EL (cell line): Measurements from ENCODE around the gene C1QTNF7.

Source experiments
- DNase-seq: peaks from one replicate; pipeline ENCODE4 v3.0.0-alpha.2; 2016

Gene C1QTNF7, protein sequence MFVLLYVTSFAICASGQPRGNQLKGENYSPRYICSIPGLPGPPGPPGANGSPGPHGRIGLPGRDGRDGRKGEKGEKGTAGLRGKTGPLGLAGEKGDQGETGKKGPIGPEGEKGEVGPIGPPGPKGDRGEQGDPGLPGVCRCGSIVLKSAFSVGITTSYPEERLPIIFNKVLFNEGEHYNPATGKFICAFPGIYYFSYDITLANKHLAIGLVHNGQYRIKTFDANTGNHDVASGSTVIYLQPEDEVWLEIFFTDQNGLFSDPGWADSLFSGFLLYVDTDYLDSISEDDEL

DNA sequence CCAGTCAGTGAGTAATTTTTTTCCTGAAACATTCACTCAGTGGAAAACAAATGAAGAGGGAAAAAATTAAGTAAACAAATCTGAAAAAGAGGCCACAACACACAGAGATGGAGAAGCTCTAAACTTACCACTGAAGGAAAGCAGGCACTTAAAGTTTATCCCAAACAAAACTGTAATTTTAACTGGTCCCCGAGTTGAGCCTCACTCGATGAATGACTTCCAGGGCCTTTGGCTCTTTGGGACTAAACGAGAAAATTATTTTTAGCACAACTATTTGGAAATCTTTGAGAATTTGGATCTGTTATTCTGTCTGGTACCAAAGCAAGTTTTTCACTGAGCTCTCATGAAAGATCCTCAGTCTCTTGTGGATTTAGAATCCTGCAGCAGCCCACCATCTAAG is at the start of gene C1QTNF7:
Gene C1QTNF7, plus strand, starts transcription at position 333 of the 400 bp plus-strand sequence. CDS start 7,711 bp downstream, outside the sequence.
- DNase-seq: no peak

DNA sequence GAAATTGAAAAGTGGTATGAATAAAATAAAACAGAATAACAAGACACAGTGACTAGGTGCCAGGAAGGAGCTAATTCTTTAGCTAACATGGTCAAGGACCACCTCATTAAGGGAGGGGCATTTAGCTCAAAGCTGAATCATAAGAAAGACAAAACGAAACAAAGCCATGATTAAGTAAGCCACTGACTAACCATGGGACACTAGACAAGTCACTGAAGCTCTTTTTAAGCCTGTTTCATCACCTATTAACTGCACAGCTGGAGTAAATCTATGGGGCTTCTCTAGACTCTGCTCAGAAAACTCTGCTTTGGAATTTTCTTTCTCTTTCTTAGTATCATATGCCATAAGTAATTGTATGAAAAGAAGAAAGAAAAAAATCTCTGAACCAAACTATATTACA is 49.8 kb upstream of the C1QTNF7 start:
- DNase-seq: no peak

DNA sequence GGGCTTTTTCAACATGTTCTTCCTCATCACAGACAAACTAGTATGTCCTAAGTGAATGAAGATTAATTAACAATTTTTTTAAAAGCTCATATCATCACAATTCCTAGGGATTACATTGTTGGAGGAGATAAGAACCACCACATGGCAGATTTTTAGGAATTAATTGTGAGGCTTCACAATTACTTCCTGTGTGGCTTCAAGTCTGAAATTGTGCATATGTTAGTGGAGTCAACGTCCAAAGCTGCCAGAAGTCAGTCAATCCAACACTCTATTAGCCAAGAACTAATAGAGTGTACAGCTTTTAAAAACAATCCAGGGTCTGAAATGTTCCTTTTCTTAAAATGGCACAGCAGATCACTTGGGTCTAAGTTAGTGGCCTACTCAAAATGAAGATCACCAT is 49.3 kb upstream of the C1QTNF7 start:
- DNase-seq: no peak

DNA sequence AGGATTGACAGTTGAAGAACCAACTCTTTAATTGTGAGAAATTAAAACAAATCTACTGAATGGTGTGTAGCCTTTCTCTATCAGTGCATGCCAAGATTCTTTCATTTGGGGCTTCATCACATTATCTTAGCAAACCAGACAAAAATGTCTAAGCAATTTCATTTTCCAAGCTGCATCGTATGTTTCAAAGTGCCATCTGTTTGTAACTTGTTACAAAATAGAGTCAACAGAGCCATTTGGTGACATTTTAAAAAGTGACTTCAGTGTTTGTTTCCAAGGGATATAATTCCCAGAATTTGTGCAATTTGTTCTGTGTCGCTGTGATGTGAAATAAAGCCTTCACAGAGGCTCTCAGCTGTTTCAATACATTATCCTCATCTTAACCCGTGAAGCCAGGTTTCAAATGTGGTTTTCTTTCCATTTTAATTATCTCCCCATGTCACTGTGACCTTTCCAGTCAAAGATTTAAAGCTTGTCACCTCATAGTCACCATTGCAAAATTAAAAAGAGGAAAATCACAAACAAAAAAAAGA is 46.0 kb upstream of the C1QTNF7 start:
- no peak for DNase-seq

DNA sequence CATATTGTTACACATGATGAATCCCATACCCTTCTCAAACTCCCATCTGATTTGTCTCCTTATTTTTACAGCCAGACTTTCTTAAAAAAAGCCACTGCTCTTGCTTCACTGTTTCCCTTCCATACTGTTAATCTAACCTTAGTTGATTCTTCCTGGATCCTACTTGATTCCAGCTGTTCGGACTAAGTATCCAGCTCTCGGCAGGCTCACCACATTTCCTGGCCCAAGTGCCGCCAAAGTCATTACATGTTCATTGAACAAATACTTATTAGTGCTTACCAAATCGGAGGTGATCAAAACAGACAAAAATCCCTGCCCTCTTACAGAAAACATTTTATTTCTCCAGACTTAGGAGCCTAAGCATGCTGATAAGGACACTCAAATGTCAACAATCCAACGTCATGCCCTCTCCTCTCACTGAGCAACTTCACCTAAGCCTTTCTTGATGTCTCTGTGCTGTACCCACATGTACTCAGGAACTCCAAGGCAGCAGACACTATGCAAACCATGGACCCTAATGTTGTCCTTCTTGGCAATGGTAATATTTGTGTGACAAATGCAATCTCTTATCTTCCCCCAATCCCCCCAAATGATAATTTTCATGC is 45.1 kb upstream of the C1QTNF7 start:
- no peak for DNase-seq

DNA sequence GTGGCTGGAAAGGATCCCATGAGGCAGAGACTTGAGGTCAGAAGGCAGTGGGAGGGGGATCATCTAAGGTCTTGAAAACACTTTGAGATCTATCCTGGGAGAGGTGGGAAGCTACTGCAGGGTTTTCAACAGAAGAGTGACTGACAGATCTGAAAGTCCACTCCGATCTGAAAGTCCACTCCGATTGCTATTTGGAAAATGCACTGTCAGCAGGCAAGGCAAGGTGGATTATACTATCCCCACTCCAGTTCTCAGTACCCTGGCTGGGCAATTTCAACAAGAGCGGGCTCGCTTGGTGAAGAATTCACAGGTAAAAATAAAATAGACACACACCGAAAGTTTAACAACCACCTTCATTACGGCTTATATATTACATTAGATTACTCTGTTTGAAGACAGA is 42.3 kb upstream of the C1QTNF7 start:
- DNase-seq: no peak

DNA sequence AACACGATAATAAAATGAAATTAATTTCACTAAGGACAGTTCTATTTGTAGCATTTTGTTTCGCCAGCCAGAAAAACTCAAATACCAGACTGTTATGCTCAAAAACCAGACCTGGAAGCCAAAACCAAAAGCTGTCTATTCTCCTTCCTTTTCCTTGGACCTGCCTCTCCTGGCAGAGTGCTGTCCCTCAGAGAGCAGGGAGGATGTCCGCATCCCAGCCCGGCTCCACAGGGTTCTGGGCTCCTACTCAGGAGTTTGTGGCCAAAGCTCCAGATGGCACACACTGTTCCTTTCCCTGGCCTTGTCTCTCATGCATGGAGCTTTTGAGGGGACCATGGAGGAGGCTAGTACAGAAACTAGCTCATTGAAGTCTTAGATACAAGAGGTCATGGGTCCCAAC is 41.9 kb upstream of the C1QTNF7 start:
- DNase-seq: no peak

DNA sequence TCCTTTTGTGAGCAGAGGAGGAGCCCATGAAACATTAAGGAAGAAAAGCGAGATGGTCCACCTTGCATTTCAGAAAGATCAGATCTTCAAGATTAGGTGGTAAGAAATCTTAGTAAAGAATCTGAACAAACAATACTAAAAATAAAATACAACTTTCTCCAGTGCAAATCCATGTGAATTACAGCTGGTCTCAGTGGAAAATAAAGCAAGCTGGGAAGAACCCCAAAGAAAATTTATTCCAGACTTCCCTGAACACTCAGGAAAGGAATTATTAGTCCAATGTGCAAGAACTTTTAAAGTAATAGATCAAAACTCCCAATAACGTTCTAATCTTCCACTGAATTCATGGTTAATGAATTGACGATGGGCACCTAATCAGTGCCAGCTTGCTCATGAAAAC is 37.3 kb upstream of the C1QTNF7 start:
- DNase-seq: no peak

DNA sequence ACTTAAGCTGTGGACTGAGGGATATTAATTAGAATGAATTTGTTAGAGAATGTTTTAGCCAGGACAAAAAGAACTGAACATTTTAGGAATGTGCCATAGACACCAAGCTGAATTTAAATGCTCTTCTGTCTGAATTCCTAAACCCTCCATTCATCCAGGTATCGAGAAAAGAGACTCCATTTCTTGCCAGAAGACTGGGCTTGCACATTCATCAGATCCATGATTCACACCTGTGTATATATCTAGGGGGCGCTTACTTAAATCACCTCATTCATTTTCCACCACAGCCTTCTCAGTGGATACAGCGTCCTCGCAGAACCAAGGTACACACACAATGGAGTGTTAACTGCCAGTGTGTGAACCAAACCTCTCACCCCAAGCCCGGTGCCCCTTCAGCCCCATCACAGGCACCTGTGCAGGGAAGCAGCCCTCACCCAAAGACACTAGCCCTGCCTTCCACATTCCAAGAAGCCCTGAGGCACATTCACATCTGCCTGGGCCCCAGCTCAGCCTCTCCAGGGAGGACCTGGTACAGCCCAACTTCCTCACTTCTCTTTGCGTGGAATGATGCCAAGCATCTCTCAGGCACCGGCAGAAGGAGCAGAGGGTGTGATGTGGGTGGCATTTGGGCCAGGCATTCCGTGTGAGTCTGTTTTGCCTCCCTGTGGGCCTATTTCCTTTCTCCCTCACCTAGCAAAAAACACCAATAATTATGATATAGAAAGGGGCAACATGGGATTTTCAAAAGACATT is 35.6 kb upstream of the C1QTNF7 start:
- DNase-seq: no peak

DNA sequence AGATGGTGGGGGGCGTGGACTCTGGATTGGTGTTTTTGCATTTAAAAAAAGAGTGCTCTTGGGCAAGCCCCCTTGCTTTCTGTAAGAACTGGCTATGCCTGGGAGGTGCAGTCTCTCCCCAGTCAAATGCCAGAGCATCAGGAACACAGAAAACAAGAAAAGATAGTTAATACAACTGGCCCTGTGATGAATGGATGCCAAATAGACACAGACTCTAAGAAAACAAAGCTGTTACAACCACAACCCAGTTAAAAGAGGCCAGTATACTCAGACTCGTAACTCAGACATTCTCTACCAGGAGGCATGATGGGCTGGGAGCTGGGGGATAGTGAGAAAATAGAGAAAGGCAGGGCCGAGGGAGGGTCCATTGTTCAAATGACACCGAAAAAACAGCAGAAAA is 32.5 kb upstream of the C1QTNF7 start:
- no peak for DNase-seq

DNA sequence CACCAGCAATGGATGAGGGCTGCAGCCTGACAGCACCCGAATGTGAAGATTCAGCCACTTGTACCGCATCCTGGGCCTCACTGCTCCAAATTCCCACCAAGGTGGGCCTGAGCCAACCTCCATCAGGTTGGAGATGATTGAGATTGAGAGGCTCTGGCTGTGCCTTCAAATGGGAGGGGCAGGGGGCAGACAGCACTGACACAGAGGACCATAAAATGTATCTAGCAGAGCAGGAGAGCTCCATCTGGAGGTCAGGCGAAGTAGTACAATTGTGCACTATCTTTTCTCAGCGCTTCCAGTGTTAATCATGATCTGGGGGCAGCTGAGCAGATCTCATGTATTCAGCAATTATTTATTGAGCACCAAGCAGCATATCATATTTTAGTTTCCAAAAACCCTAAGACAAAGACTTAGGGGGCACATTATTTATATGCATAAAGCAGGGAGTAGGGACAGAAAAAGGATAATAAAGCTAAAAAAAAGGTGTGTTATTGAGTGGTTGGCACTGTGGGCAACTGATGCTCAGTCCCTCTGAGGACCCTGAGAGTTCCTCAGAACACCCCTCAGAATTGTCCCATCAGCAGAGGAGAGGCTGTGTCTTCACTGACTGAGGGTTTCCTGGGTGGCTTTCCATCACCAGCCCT is 31.6 kb upstream of the C1QTNF7 start:
- DNase-seq: peak; percentile 61

DNA sequence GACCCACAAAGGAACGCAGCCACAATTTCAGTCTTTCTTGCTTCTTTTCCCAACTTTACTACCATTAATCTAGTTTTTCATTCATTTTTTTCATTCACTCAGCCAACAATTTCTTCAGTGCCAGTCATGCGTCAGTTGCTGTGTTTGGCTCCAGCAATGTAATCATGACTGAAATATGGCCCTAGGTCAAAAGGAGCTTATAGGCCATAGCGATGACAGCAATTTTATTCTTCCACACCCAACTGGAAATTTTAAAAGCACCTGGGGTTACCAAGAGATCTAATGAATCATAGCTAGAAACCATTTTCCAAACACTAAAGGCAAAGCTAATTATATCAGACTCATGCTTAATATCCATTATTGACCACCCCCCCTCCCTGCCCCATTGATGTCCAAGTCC is 29.8 kb upstream of the C1QTNF7 start:
- peak; percentile 44 for DNase-seq

DNA sequence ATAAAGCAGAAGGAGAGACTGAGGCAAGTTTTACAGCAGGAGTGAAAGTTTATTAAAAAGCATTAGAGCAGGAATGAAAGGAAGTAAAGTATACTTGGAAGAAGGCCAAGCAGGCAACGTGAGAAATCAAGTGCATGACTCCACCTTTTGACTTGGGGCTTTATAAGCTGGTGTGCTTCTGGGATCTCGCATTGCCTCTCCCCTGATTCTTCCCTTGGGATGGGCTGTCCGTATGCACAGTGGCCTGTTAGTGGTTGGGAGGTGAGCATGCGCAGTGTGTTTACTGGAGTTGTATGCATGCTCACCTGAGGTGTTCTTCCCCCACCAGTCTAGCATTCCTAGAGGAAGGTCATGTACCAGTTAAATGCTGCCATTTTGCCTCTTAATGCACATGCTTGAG is 29.1 kb upstream of the C1QTNF7 start:
- DNase-seq: no peak

DNA sequence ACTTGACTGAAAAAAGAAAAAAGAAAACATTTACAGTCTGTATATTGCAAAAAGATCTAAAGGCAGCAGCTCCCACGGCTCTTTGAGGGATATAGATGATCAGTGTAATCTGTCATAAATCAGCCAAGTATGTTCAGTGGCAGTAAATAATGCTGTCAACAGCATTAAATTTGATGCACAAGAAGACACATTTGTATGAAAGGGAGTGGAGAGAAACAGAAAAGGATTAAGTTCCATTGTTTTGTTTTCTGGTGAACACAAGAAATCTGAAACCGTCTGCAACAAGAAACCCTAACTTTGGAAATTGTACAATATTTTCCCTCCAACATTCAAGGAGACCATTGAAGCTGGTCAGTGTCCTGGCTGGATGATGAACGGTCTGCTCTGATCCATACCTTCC is 27.6 kb upstream of the C1QTNF7 start:
- no peak for DNase-seq

DNA sequence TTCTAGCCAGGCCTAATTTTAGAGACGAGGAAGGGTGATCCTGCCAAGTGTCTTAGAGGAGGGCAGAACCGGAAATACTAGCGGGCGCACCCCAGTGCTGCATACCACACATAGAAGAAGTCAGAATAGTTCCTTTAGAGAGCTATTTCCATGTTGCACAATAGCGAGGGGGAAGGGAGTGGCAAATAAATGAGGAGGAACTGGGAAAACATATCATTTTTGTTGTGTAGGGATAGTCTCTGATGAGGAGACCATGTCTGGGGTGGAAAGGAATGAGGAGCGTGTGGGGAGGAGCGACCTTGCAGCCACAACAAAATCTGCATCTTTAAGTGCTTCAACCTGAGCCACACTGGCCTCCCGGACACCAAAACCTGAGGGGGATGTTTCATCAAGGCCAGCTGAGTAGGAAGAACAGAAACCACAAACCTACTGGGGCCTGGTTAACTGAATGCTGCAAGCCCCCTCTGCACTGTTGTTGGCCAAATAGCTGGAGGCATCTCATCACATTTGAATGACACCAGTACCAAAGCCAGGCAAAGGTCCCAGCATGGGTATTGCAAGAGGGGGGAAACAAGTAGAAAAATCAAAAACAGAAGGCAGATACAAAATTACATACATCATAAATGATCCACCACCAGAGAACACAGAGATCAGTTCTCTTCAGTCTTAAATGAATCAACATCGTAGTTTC is 26.7 kb upstream of the C1QTNF7 start:
- DNase-seq: peak; percentile 93

DNA sequence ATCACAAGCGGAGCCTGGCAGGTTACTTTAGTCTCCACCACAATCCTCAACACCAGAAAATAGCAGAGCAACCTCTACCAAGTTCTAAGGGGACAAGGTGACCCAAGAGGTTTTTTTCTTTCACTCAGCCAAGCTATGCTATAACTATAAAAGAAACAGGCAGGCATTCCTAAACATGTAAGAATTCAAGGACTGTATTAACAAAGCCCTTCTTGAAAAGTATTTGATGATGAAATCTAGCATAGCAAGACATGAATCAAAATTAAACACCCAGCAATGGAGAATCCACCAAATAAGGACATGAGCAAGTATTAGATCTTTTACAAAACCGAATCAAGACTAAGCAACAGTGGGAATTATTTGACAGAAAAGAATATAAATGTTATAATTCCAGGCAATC is 25.7 kb upstream of the C1QTNF7 start:
- peak; percentile 58 for DNase-seq

DNA sequence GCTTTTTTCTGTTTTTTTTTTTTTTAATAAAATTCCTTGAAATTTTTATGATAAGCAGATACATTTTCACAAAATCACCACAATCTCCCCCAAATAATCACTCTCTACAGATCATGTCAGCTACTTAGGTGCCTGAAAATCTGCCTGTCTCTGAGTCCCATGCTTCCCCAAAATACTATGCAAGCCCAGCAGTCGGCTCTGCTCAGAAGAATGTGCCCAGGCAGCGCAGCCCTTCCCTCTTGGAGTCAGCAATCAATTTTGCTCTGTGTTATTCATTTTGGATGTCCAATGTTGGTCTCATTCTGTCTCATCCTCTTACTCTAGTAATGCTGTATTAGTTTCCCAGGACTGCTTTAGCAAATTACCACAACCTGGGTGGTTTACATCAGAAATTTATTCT is 24.9 kb upstream of the C1QTNF7 start:
- DNase-seq: no peak

DNA sequence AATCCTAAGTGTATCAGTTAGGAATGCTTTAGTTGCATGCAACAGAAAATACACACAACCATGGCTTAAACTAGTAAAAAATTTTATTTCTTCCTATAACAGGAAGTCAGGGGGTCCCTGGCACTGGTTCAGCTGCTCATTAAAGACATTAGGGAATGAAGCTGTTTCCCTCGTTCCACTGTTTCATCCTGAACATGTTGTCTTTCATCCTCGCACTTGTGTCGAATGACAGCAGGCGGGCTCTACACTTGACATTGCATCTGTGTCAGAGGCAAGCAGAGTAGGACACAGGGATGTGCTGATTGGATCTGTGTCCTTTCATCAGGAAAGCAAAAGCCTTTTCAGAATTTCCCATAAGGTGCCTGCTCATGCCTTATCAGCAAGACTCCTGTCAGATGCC is 22.8 kb upstream of the C1QTNF7 start:
- no peak for DNase-seq

DNA sequence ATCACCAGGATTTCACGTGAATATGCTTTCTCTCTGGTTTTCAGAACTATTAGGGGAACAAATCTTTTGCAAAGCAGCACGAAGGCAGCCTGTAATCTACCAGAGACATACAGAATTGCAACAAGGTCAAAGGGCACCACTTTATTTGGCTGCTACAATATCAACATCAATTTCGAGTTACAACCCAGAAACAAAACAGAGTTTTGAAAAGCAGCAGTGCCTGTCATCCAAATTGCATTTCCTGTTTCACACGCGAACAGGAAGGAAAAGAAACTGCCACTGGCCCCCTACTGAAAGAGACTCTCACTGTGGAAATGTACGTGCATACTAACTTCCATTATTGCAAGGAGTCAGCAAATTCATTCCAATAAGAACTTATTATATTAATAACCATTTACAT is 17.1 kb upstream of the C1QTNF7 start:
- DNase-seq: no peak

DNA sequence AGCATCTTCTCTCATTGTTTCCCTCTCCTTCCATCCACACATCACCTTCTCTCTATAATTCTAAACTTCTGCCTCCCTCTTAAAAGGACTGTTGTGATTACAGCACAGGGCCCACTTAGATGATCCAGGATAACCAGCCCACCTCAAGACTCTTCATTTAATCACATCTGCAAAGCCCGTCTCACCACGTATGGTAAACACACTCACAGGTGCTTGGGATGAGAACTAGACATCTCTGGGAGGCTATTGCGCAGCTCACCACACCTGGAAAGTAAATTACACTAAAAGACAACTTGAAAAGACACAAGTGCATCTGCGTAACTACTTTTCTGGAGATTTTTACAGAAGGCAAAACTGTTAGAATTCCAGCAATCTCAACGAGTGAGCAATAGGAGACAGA is 15.4 kb upstream of the C1QTNF7 start:
- DNase-seq: no peak

DNA sequence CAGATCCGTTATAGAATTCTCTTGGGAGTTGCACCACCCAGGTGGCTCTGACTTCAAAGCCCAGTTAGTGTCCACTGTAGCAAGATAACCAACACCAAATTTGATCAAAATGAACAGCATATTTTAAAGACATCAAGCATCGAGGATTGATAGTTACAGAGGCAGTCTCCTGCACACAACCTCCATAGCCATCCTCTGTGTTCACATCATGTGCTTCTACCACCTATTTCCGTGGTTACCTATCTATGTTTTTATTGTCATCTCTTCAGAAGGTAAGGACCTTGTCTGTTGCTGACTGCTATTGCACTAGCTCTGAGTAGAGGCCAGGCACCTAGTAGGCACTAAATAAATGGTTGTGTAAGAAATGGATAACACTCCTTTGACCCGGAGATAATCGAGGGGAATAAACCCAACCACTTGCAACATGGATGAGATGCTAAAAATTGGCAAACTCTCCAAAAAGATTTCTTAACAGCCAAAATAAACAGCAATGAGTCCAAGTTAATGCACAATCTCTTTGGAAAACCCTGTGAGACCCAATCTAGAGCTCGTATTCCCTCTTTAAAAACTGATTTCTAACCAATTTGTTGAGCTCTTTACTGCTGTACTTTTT is 14.7 kb upstream of the C1QTNF7 start:
- no peak for DNase-seq

DNA sequence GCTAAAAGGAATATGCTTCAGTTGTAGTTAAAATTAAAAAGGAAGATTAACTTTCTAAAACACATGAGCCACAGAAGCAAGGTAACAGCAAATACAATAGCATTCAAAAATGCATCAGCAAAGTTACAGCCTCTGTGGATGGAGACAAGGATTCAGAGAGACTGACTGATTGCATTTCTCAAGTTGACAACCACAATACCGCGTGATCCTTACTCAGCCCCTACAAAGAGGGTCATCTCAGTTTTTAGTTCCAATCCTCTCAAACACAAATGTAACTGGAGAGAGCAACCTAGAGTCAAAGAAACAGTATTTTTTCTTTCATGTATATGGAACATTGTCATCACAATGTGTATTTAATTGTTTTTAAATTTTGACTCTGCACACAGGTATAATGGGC is 14.2 kb upstream of the C1QTNF7 start:
- no peak for DNase-seq
